Panc1 (cell line): Measurements from ENCODE around the gene GLIPR1L2. TPM values are rescaled to one million over a fixed set of nuclear protein-coding genes. Genes with fewer than 3 reads are reported as not detected.

ENCODE experiments used
- ATAC-seq: fragments of 200-7000 bp; cut with Tn5 transposase; 2 replicates; pipeline ENCODE4 v1.9.1; 2020; ENCODE audit warnings: mild to moderate bottlenecking, moderate library complexity
- BruUV-seq: library from RNA; stranded (reverse); fragments of 400-500 nt; replicated peaks from 2 replicates; lab custom pipeline; 2021; lab: Mats Ljungman, UMichigan
- CTCF ChIA-PET: fragments of 300-600 bp; sonication (Branson Sonifier 250); formaldehyde crosslinking; loops from one replicate; lab custom pipeline; 2022; ENCODE audit warnings: antibody characterized with exemption; lab: Charles Lee
- POLR2A ChIA-PET: fragments of 300-600 bp; sonication (Branson Sonifier 250); formaldehyde crosslinking; loops from one replicate; lab custom pipeline; 2022; ENCODE audit warnings: antibody characterized with exemption; lab: Charles Lee
- DNase-seq: peaks from one replicate; pipeline ENCODE4 v3.0.0-alpha.2; 2010; ENCODE audit warnings: low read depth, low spot score
- H3K27ac ChIP-seq: 2 replicates; pipeline ENCODE4 v1.5.1; 2011; ENCODE audit warnings: mild to moderate bottlenecking, low read length, inconsistent platforms
- H3K27me3 ChIP-seq: fragments of 200-500 bp; sonication (Bioruptor generic); 2 replicates; pipeline ENCODE4 v1.6.0; 2014; ENCODE audit warnings: low read length, inconsistent platforms; ENCODE audit not compliant: control insufficient read depth, insufficient read depth
- H3K36me3 ChIP-seq: fragments of 200-500 bp; sonication (Bioruptor generic); 2 replicates; pipeline ENCODE4 v1.5.1; 2014; ENCODE audit warnings: inconsistent platforms, mild to moderate bottlenecking, low read length, moderate library complexity; ENCODE audit not compliant: control insufficient read depth, insufficient read depth
- H3K4me1 ChIP-seq: 2 replicates; pipeline ENCODE4 v1.5.1; 2011; ENCODE audit warnings: inconsistent platforms, mild to moderate bottlenecking, low read length, moderate library complexity; ENCODE audit not compliant: control insufficient read depth, insufficient read depth
- H3K4me3 ChIP-seq, 2 experiments: 2 replicates each; pipeline ENCODE4 v1.5.1; 2011 to 2012; ENCODE audit warnings: low read depth in 2 of 2, low read length in 2 of 2, mild to moderate bottlenecking in 2 of 2, inconsistent platforms in 1 of 2, moderate library complexity in 1 of 2
- H3K9me3 ChIP-seq: fragments of 200-500 bp; sonication (Bioruptor generic); 2 replicates; pipeline ENCODE4 v1.5.1; 2014; ENCODE audit warnings: low read depth, mild to moderate bottlenecking, inconsistent platforms, low read length, moderate library complexity; ENCODE audit not compliant: control insufficient read depth, insufficient read depth
- POLR2AphosphoS5 ChIP-seq: IDR thresholded peaks from 2 replicates; pipeline ENCODE4 v1.6.1; 2012; ENCODE audit warnings: mild to moderate bottlenecking, low read depth, low read length, moderate library complexity
- SIN3A ChIP-seq: IDR thresholded peaks from 2 replicates; pipeline ENCODE4 v1.6.1; 2012; ENCODE audit warnings: low read depth, mild to moderate bottlenecking, low read length, moderate library complexity, borderline replicate concordance; ENCODE audit not compliant: insufficient read depth
- TCF7L2 ChIP-seq: IDR thresholded peaks from 2 replicates; pipeline ENCODE4 v1.6.1; 2011; ENCODE audit warnings: mild to moderate bottlenecking, low read depth, low read length, inconsistent platforms
- in situ Hi-C: cut with HindIII; loops from 2 replicates; pipeline ENCODE4 v1.10.0; 2016; ENCODE audit warnings: low sequenced_read_pairs, low pct_unique_long_range_greater_than_20kb
- intact Hi-C: fragments of 100-400 bp; cut with micrococcal nuclease; formaldehyde crosslinking; loops from one replicate; pipeline ENCODE4 v1.10.0; 2022; ENCODE audit not compliant: unreplicated experiment
- total RNA-seq: library from RNA; stranded (reverse); gene quantifications from one replicate; pipeline ENCODE4 v1.2.1, GENCODE V29; 2021; ENCODE audit not compliant: unreplicated experiment
- TF ChIP-seq, protein P1 (sequence below), 2 experiments: IDR thresholded peaks; 2 replicates each; pipeline ENCODE4 v1.6.1; 2011 to 2012; ENCODE audit warnings: low read depth in 2 of 2, control low read depth in 1 of 2, low read length in 1 of 2, mild to moderate bottlenecking in 1 of 2, moderate library complexity in 1 of 2; ENCODE audit not compliant: insufficient read depth in 1 of 2
- TF ChIP-seq, protein P2 (sequence below): fragments of 450-650 bp; IDR thresholded peaks from 2 replicates; pipeline ENCODE4 v1.5.1; 2017; ENCODE audit warnings: mild to moderate bottlenecking

Gene GLIPR1L2
- total RNA-seq, 1 experiment from 2014 or later, result 0.72 TPM

DNA sequence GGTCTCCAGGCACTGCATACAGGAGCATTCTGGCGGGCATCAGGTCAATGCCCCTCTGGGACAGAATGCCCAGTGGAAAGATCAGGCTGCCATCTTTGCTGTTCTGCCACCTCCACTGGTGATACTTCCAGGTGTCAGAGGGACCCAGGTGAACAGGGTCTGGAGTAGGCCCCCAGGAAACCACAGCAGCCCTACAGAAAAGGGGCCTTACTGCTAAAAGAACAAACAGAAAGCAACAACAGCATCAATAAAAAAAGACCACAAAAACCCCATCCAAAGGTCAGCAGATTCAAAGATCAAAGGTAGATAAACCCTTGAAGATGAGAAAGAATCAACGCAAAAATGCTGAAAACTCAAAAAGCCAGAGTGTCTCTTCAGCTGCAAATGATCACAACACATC lies 40.5 kb upstream of the GLIPR1L2 start:
- Histone ChIP-seq H3K4me3 (no peak overlapping the region), H3K9me3 (peaks cover 4% of the 10 kb centered on the region; the same call in 1 of the 2 replicates), H3K27ac (no peak overlapping the region), H3K27me3 (no peaks in the 10 kb centered on the region), H3K4me1 (no peaks in the 10 kb centered on the region), H3K36me3 (no peaks in the 10 kb centered on the region)
- TF ChIP-seq POLR2AphosphoS5, result no peak
- no peak for TF ChIP-seq TCF7L2
- TF ChIP-seq, protein P1, sequence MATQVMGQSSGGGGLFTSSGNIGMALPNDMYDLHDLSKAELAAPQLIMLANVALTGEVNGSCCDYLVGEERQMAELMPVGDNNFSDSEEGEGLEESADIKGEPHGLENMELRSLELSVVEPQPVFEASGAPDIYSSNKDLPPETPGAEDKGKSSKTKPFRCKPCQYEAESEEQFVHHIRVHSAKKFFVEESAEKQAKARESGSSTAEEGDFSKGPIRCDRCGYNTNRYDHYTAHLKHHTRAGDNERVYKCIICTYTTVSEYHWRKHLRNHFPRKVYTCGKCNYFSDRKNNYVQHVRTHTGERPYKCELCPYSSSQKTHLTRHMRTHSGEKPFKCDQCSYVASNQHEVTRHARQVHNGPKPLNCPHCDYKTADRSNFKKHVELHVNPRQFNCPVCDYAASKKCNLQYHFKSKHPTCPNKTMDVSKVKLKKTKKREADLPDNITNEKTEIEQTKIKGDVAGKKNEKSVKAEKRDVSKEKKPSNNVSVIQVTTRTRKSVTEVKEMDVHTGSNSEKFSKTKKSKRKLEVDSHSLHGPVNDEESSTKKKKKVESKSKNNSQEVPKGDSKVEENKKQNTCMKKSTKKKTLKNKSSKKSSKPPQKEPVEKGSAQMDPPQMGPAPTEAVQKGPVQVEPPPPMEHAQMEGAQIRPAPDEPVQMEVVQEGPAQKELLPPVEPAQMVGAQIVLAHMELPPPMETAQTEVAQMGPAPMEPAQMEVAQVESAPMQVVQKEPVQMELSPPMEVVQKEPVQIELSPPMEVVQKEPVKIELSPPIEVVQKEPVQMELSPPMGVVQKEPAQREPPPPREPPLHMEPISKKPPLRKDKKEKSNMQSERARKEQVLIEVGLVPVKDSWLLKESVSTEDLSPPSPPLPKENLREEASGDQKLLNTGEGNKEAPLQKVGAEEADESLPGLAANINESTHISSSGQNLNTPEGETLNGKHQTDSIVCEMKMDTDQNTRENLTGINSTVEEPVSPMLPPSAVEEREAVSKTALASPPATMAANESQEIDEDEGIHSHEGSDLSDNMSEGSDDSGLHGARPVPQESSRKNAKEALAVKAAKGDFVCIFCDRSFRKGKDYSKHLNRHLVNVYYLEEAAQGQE (IDR thresholded peaks at IDR 0.05; ENCODE audit: insufficient read depth in 1 of 2, low read depth in 2 of 2, low read length in 1 of 2), result no peak
- TF ChIP-seq, protein P2, sequence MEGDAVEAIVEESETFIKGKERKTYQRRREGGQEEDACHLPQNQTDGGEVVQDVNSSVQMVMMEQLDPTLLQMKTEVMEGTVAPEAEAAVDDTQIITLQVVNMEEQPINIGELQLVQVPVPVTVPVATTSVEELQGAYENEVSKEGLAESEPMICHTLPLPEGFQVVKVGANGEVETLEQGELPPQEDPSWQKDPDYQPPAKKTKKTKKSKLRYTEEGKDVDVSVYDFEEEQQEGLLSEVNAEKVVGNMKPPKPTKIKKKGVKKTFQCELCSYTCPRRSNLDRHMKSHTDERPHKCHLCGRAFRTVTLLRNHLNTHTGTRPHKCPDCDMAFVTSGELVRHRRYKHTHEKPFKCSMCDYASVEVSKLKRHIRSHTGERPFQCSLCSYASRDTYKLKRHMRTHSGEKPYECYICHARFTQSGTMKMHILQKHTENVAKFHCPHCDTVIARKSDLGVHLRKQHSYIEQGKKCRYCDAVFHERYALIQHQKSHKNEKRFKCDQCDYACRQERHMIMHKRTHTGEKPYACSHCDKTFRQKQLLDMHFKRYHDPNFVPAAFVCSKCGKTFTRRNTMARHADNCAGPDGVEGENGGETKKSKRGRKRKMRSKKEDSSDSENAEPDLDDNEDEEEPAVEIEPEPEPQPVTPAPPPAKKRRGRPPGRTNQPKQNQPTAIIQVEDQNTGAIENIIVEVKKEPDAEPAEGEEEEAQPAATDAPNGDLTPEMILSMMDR, result no peak
- TF ChIP-seq SIN3A, result no peak
- DNase-seq (no peak), ATAC-seq (no peak)
- BruUV-seq, result no TSS peak
- CTCF ChIA-PET, result no interaction called here
- intact Hi-C loops (no loop called here), in situ Hi-C loops (no loop called here)
- POLR2A ChIA-PET, result no interaction called here

DNA sequence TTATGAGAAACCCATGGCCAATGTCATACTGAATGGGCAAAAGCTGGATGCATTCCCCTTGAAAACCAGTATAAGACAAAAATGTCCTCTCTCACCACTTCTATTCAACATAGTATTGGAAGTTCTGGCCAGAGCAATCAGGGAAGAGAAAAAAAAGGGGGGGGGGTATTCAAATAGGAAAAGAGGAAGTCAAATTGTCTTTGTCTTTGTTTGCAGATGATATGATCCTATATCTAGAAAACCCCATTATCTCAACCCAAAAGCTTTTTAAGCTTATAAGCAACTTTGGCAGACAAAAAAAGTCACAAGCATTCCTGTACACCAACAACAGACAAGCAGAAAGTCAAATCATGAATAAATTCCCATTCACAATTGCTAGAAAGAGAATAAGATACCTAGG lies 36.9 kb upstream of the GLIPR1L2 start:
- ATAC-seq (no peak), DNase-seq (no peak)
- TF ChIP-seq POLR2AphosphoS5 (no peak), SIN3A (no peak), TCF7L2 (no peak)
- TF ChIP-seq, protein P2, result no peak
- TF ChIP-seq, protein P1 (IDR thresholded peaks at IDR 0.05; ENCODE audit: insufficient read depth in 1 of 2, low read depth in 2 of 2, low read length in 1 of 2), result no peak
- Histone ChIP-seq H3K4me3 (no peak overlapping the region), H3K27me3 (no peaks in the 10 kb centered on the region), H3K4me1 (no peaks in the 10 kb centered on the region), H3K9me3 (peaks cover 4% of the 10 kb centered on the region; the same call in 1 of the 2 replicates), H3K36me3 (no peaks in the 10 kb centered on the region), H3K27ac (no peak overlapping the region)
- no TSS peak for BruUV-seq
- CTCF ChIA-PET, result no interaction called here
- intact Hi-C loops (no loop called here), in situ Hi-C loops (no loop called here)
- POLR2A ChIA-PET, result no interaction called here
